ENCODE data around the gene MEGF9. TPM values are rescaled to one million over a fixed set of nuclear protein-coding genes. Genes with fewer than 3 reads are reported as not detected.

MEGF9 gene
- total and polyA plus RNA-seq, 2 donors (not counting 3 experiments of a cell fraction or from before 2014, with no cell fraction given), result 4.0 to 13.0 TPM

DNA sequence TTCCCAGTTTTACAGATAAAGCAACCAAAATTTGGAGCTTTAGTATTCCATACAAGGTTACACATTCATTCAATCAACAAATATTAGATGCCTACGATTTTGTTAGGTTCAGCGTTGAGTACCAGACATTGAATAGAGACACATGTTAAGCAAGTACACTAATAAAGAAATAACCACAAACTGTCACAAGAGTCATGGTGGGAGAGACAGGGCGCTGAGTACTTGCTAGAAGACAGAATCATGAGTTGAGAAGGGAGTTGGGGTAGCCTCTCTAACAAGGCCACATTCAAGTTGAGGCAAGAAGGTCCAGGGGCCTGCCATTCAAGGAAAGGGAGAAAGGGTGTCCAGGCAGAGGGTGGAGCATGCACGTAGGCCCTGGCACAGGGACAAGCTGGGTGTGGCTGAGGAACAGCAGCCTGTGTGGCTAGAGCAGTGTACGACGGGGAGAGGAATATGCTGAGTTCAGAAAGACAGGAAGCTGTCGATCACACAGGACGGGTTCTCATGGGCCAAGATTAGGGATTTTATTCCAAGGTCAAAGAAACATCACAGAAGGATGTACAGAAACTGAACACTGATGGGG is 151.3 kb downstream of the MEGF9 start:
- H3K27ac ChIP-seq (ENCODE audit: insufficient read depth, low read depth, low read length), result no peak overlapping the region
- intact Hi-C loops (cut with micrococcal nuclease), result no loop called here
- no peak overlapping the region for H2AFZ ChIP-seq (ENCODE audit: low read depth, low read length)
- dilution Hi-C loops (cut with MboI; ENCODE audit: extremely low pct_ligation_motif_present, low sequenced_read_pairs), result no loop called here
- DNase-seq (ENCODE audit: low read depth, low spot score), result no peak
- no TSS peak for BruUV-seq (replicated peaks)
- H3K4me3 ChIP-seq (replicated peaks in 1 of 3; ENCODE audit: insufficient read depth in 1 of 3, low read depth in 1 of 3, low read length in 3 of 3), result no peak overlapping the region
- no peaks in the 10 kb centered on the region for H3K9me1 ChIP-seq (replicated peaks; ENCODE audit: control insufficient read depth, extremely low read depth, insufficient read depth, low read length)
- H3K4me2 ChIP-seq (ENCODE audit: insufficient read depth, low read length), result no peak overlapping the region
- no peak for FAIRE-seq
- POLR2A ChIA-PET, result no interaction called here
- H3K27me3 ChIP-seq (ENCODE audit: control insufficient read depth in 2 of 2, insufficient read depth in 2 of 2, low read length in 2 of 2), result no peaks in the 10 kb centered on the region
- TF ChIP-seq FOS (IDR thresholded peaks at IDR 0.05; ENCODE audit: borderline replicate concordance, insufficient read depth, low read length), result no peak
- no peak for TF ChIP-seq MYC (IDR thresholded peaks at IDR 0.05; ENCODE audit: low read depth, low read length)
- no peak for TF ChIP-seq POLR2AphosphoS5 (IDR thresholded peaks at IDR 0.05; ENCODE audit: insufficient read depth, low read depth, low read length)
- no peak for TF ChIP-seq MAX (IDR thresholded peaks at IDR 0.05; ENCODE audit: insufficient read depth, insufficient read length)
- no peak for TF ChIP-seq JUN (IDR thresholded peaks at IDR 0.05; ENCODE audit: borderline replicate concordance, insufficient read depth, insufficient read length, low read depth)
- no peak for TF ChIP-seq POLR2A (IDR thresholded peaks at IDR 0.05; ENCODE audit: low read depth, low read length)
- no peak for TF ChIP-seq EZH2 (IDR thresholded peaks at IDR 0.05; ENCODE audit: borderline replicate concordance, low read depth, low read length, severe bottlenecking)
- TF ChIP-seq GATA2 (IDR thresholded peaks at IDR 0.05; ENCODE audit: insufficient read depth, insufficient read length, low read depth, low read length), result no peak
- TF ChIP-seq, protein P1, sequence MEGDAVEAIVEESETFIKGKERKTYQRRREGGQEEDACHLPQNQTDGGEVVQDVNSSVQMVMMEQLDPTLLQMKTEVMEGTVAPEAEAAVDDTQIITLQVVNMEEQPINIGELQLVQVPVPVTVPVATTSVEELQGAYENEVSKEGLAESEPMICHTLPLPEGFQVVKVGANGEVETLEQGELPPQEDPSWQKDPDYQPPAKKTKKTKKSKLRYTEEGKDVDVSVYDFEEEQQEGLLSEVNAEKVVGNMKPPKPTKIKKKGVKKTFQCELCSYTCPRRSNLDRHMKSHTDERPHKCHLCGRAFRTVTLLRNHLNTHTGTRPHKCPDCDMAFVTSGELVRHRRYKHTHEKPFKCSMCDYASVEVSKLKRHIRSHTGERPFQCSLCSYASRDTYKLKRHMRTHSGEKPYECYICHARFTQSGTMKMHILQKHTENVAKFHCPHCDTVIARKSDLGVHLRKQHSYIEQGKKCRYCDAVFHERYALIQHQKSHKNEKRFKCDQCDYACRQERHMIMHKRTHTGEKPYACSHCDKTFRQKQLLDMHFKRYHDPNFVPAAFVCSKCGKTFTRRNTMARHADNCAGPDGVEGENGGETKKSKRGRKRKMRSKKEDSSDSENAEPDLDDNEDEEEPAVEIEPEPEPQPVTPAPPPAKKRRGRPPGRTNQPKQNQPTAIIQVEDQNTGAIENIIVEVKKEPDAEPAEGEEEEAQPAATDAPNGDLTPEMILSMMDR (IDR thresholded peaks at IDR 0.05; ENCODE audit: extremely low read depth in 1 of 2, insufficient read depth in 1 of 2, low read depth in 1 of 2, low read length in 2 of 2), result no peak
- H3K9me3 ChIP-seq (replicated peaks; ENCODE audit: control insufficient read depth, insufficient read depth, low read length), result no peaks in the 10 kb centered on the region
- no peaks in the 10 kb centered on the region for H3K4me1 ChIP-seq (ENCODE audit: control insufficient read depth, extremely low read depth, insufficient read depth, low read length)
- H4K20me1 ChIP-seq (replicated peaks; ENCODE audit: control insufficient read depth, extremely low read depth, insufficient read depth, low read length), result no peaks in the 10 kb centered on the region
- peaks cover 19% of the 10 kb centered on the region for H3K79me2 ChIP-seq (ENCODE audit: control insufficient read depth, insufficient read depth, low read length)
- peaks cover 4 to 6% of the 10 kb centered on the region in 2 experiments for H3K36me3 ChIP-seq (ENCODE audit: control insufficient read depth in 2 of 2, extremely low read depth in 1 of 2, insufficient read depth in 2 of 2, low read length in 2 of 2)
- H3K9ac ChIP-seq (replicated peaks; ENCODE audit: extremely low read depth, insufficient read depth, low read length), result no peak overlapping the region
- CTCF ChIA-PET, result interaction anchor here (1.0 kb wide), 1 partner anchor 19 kb away, joined by 4 read pairs; no protein-coding TSS in a partner anchor
